Purkinje cell (primary cell): ENCODE measurements around the gene ZNF292. TPM values are rescaled to one million over a fixed set of nuclear protein-coding genes. Genes with fewer than 3 reads are reported as not detected.

Experiments used
- polyA plus RNA-seq: library from polyadenylated mRNA; unstranded; fragments of >200 nt; fragmentation: Nextera tagmentation; gene quantifications from 2 replicates; pipeline ENCODE4 v1.2.1, GENCODE V29; 2014

The ZNF292 gene
- polyA plus RNA-seq = 18.9 and 27.4 TPM in 2 replicates

DNA sequence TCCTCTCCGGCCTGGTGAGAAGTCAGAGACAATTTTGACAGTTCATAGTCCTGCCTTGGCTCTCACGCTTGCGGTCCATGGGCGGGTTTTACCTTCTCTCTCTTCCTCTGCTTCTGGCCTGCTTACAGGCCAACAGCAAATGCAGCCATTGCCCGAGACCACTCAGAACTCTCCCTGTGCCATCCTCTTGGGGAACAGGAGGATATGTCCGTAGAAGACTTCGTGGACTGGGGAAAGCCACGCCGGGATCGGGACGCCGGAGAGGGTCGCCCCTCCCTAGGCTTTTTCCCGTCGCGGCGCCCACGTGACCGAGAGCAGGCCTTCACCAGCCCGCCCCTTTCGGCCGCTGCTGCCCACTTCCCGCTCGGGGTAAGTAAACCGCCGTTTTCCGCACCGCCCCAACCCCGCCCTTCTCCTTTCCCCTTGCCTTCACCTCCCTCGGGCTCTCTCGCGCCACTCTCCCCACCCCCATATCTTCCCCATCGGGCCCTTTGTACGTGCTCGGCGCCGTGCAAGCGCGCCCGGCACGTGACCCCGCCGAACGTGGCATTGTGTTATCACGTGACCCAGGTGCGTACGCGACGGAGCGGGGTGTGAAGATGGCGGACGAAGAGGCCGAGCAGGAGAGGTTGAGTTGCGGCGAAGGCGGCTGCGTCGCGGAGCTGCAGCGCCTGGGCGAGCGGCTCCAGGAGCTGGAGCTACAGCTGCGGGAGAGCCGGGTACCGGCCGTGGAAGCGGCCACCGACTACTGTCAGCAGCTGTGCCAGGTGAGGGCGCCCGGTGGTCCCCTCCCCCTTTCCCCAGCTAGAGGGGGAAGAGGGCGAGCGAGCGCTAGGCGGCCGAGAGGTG lies at the start of gene ZNF292:
Gene ZNF292 (plus strand): TSS at position 573 of the 849 bp plus-strand sequence. CDS start 27 bp downstream, at position 600.

Other genes starting within 250 kb of the ZNF292 start
- gene HTR1E, start 218.0 kb upstream of the ZNF292 start, polyA plus RNA-seq = 0.58 TPM in 1 of 2 replicates, not detected in the other
- not detected in 2 replicates for gene CGA, start 60.5 kb upstream of the ZNF292 start, polyA plus RNA-seq
- gene SMIM8, start 167.0 kb downstream of the ZNF292 start, polyA plus RNA-seq = 101 and 109 TPM in 2 replicates
- not detected in 2 replicates for gene GJB7, start 173.7 kb downstream of the ZNF292 start, polyA plus RNA-seq
- 2.4 and 3.3 TPM in 2 replicates for gene C6orf163, start 189.2 kb downstream of the ZNF292 start, polyA plus RNA-seq